Endodermal cell (in vitro differentiated cells): ENCODE measurements around the gene PRR7. TPM values are rescaled to one million over a fixed set of nuclear protein-coding genes. Genes with fewer than 3 reads are reported as not detected.

Experiments used
- DNase-seq: peaks from one replicate; pipeline ENCODE4 v3.0.0-alpha.2; 2017
- H3K27ac ChIP-seq: 2 replicates; pipeline ENCODE4 v1.5.1; 2013; ENCODE audit warnings: mild to moderate bottlenecking, low read depth, low read length, moderate library complexity
- H3K27me3 ChIP-seq: 2 replicates; pipeline ENCODE4 v1.6.1; 2013; ENCODE audit warnings: mild to moderate bottlenecking, low read length, moderate library complexity; ENCODE audit not compliant: insufficient read depth, control insufficient read depth, poor library complexity, severe bottlenecking
- H3K36me3 ChIP-seq: 2 replicates; pipeline ENCODE4 v1.7.0; 2013; ENCODE audit warnings: mild to moderate bottlenecking, low read length, moderate library complexity; ENCODE audit not compliant: control insufficient read depth, insufficient read depth
- H3K4me1 ChIP-seq: one replicate; pipeline ENCODE4 v1.7.0; 2013; ENCODE audit warnings: low read length; ENCODE audit not compliant: control insufficient read depth, insufficient read depth
- H3K4me3 ChIP-seq: 2 replicates; pipeline ENCODE4 v1.5.1; 2013; ENCODE audit warnings: mild to moderate bottlenecking, low read length, moderate library complexity
- H3K9ac ChIP-seq: 2 replicates; pipeline ENCODE4 v1.6.1; 2013; ENCODE audit warnings: mild to moderate bottlenecking, low read length, moderate library complexity; ENCODE audit not compliant: poor library complexity, severe bottlenecking; ENCODE audit errors: extremely low read depth
- H3K9me3 ChIP-seq: 2 replicates; pipeline ENCODE4 v1.6.1; 2013; ENCODE audit warnings: mild to moderate bottlenecking, low read length, moderate library complexity; ENCODE audit not compliant: control insufficient read depth
- H3K27ac Mint-ChIP-seq: 2 replicates; pipeline ENCODE4 v1.8.0; 2020; ENCODE audit warnings: mixed read lengths
- H3K27me3 Mint-ChIP-seq: 2 replicates; pipeline ENCODE4 v1.8.0; 2021; ENCODE audit warnings: mild to moderate bottlenecking, mixed read lengths; ENCODE audit not compliant: insufficient read depth
- H3K36me3 Mint-ChIP-seq: 2 replicates; pipeline ENCODE4 v1.8.0; 2020; ENCODE audit warnings: low read depth, mixed read lengths
- H3K4me1 Mint-ChIP-seq: 2 replicates; pipeline ENCODE4 v1.8.0; 2020; ENCODE audit warnings: mixed read lengths
- H3K4me3 Mint-ChIP-seq: 2 replicates; pipeline ENCODE4 v1.8.0; 2020; ENCODE audit warnings: mild to moderate bottlenecking, moderate library complexity, mixed read lengths
- H3K9me3 Mint-ChIP-seq: 2 replicates; pipeline ENCODE4 v1.8.0; 2020; ENCODE audit warnings: mild to moderate bottlenecking, mixed read lengths
- WGBS, 2 experiments: methylation state at CpG; one replicate each; pipeline versions ENCODE4 v1.1.5 to v1.1.7; 2013; ENCODE audit warnings: missing lambda C conversion rate in 2 of 2, mixed read lengths in 1 of 2; ENCODE audit not compliant: insufficient coverage in 1 of 2, insufficient read length in 1 of 2; 5-methylcytosine and 5-hydroxymethylcytosine counted together
- total RNA-seq, 2 donors: library from RNA; stranded (reverse); fragmentation: NEBNext Ultra II Directional in 1 of 2; extraction: Animal tissue kit (Norgen Biotek cat#: 25700) in 1 of 2; gene quantifications; 2 replicates in 1 of 2; 3 replicates in 1 of 2; pipeline ENCODE4 v1.2.1, GENCODE V29; 2021
- TF ChIP-seq, protein P1 (sequence below): fragments of 200-600 bp; sonication (generic); conservative IDR thresholded peaks from 2 replicates; pipeline ENCODE4 v1.5.0; 2021; ENCODE audit warnings: antibody characterized with exemption, mild to moderate bottlenecking

PRR7 gene
- total RNA-seq, 2 donors from 2014 or later = 4.7 to 8.0 TPM

DNA sequence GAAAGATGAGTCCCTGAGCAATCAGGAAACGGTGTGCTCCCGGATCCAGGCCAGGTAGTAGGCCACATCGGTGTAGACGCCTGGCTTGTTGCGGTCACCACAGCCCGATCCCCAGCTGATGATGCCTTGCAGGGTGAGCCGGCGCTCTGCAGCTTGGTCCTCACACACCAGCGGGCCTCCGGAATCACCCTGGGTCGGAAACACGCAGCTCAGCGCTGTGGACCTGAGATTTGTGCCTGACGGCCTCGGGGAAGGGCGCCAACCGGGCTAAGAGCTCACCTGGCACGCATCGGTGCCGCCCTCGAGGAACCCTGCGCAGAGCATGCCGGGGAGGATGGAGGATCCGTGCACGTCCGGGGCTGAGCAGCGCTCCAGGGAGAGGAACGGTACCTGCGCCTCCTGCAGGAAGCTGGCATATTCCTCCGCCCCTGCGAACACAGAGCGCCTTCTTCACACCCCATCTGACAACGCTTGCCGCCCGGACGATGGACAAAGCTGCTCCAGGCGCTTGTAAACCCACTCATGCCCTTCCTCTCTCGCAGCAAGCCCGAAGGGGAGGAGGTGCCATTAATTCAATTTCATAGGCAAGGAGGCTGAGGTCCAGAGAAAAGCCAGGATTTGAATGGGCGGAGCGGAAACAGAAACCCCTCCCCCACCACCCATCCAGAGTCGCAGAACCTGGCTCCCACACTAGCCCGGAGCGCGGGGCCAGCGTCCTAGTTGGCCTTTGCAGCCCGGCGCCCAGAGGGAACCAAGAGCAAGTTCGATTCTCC is 44.2 kb upstream of the PRR7 start:
- H3K27me3 ChIP-seq = peaks cover 79% of the 10 kb centered on the region
- Mint-ChIP-seq H3K36me3 (no peaks in the 10 kb centered on the region), H3K4me3 (peak overlapping the region; percentile 54), H3K27ac (no peak overlapping the region), H3K4me1 (peaks cover 2% of the 10 kb centered on the region), H3K27me3 (peaks cover 83% of the 10 kb centered on the region), H3K9me3 (no peaks in the 10 kb centered on the region)
- no peak overlapping the region for H3K9ac ChIP-seq
- TF ChIP-seq, protein P1, sequence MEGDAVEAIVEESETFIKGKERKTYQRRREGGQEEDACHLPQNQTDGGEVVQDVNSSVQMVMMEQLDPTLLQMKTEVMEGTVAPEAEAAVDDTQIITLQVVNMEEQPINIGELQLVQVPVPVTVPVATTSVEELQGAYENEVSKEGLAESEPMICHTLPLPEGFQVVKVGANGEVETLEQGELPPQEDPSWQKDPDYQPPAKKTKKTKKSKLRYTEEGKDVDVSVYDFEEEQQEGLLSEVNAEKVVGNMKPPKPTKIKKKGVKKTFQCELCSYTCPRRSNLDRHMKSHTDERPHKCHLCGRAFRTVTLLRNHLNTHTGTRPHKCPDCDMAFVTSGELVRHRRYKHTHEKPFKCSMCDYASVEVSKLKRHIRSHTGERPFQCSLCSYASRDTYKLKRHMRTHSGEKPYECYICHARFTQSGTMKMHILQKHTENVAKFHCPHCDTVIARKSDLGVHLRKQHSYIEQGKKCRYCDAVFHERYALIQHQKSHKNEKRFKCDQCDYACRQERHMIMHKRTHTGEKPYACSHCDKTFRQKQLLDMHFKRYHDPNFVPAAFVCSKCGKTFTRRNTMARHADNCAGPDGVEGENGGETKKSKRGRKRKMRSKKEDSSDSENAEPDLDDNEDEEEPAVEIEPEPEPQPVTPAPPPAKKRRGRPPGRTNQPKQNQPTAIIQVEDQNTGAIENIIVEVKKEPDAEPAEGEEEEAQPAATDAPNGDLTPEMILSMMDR = peak; percentile 80
- no peaks in the 10 kb centered on the region for H3K4me1 ChIP-seq
- H3K27ac ChIP-seq = no peak overlapping the region
- 15 to 20% methylated on average over 33 to 49 of the region's 49 CpGs for WGBS, 2 experiments
- peak overlapping the region; percentile 64 for H3K4me3 ChIP-seq
- no peaks in the 10 kb centered on the region for H3K9me3 ChIP-seq
- H3K36me3 ChIP-seq = no peaks in the 10 kb centered on the region
- peak; percentile 95 for DNase-seq

DNA sequence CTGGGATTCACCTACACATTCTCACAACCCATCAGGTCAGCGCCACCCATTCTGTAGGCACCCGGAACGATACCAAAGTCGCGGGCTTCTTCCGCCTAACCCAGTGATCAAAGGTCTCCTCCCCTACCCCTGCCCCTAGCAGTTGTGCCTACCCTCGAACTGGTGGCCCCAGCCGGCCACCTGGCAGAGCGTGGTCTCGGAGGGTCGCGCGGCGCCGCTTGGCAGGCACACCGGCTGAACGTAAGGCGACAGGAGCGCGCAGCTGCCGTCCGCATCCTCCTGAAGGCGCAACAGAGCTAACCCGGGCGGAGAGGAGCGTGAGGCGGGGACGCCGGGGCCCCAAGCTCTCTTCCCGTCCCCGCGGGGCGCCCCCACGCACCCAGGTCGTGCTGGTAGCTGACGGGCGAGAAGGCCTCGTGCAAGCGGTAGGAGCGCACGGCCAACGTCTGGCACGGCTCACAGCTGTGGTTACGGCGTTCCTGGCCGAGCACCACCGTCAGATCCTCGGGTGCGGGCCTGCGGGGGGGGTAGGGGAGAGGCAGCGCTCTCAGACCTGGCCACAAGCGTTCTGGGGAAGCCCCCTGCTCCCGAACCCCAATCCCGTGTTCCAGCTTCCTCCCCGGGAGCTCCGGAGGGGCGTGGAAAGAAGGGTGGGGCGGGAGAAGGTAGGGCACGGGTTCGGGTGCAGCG is 43.4 kb upstream of the PRR7 start:
- H3K9me3 Mint-ChIP-seq = no peaks in the 10 kb centered on the region
- no peak overlapping the region for H3K27ac ChIP-seq
- no peaks in the 10 kb centered on the region for H3K36me3 Mint-ChIP-seq
- H3K27me3 ChIP-seq = peaks cover 85% of the 10 kb centered on the region
- no peaks in the 10 kb centered on the region for H3K9me3 ChIP-seq
- TF ChIP-seq, protein P1 = no peak
- no peak overlapping the region for H3K27ac Mint-ChIP-seq
- no peaks in the 10 kb centered on the region for H3K36me3 ChIP-seq
- peak overlapping the region; percentile 64 for H3K4me3 ChIP-seq
- peak; percentile 84 for DNase-seq
- H3K27me3 Mint-ChIP-seq = peaks cover 85% of the 10 kb centered on the region
- H3K4me1 Mint-ChIP-seq = peaks cover 2% of the 10 kb centered on the region
- H3K4me1 ChIP-seq = no peaks in the 10 kb centered on the region
- H3K4me3 Mint-ChIP-seq = peak overlapping the region; percentile 54
- 2 to 4% methylated on average over 16 to 61 of the region's 61 CpGs for WGBS, 2 experiments
- no peak overlapping the region for H3K9ac ChIP-seq

DNA sequence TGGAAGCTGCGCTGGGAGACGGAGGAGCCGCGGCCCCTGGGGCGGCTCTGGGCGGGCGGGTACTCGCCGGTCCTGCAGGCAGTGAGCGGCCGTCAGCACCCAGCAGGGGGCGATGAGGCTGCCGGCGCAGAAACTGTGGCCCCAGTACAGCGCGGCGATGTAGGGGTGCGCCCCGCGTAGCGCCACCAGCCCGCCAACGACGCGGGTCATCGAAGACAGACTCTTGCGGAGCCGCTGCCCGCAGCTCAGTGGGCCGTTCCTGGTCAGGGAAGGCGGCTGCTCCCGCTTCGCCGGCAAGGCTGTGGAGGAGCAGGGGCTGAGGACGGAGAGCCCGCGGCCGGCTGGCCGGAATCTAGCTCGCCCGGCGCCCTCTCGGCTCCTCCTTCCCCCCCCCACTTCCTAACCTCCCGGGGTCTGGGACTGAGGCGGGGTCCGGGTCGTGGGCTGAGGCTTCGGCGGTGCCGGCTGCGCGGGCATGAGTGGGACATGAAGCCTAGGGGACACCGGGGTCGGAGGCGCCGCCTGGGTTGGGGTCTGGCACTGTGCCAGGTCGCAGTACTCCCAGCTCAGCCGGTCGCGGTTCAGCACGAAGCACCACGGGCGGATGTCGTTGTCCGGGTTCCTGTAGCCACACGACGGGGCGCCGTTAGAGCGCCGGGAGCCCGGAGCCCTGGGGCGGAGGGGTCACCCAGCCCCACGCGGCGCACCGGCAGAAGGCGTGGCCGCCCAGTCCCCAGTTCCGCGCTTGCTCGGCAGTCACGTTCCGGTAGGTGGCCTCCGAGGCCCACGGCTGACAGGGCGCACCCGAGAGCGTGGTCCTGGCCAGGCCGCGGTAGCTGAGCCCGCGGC is 42.6 kb upstream of the PRR7 start:
- no peaks in the 10 kb centered on the region for H3K4me1 ChIP-seq
- H3K9me3 Mint-ChIP-seq = no peaks in the 10 kb centered on the region
- peaks cover 87% of the 10 kb centered on the region for H3K27me3 Mint-ChIP-seq
- 0 to 2% methylated on average over 21 to 93 of the region's 93 CpGs for whole genome bisulfite sequencing, 2 experiments
- TF ChIP-seq, protein P1 = peak; percentile 65
- no peaks in the 10 kb centered on the region for H3K36me3 Mint-ChIP-seq
- no peak overlapping the region for H3K27ac Mint-ChIP-seq
- no peak overlapping the region for H3K9ac ChIP-seq
- H3K27ac ChIP-seq = no peak overlapping the region
- H3K36me3 ChIP-seq = no peaks in the 10 kb centered on the region
- peaks cover 2% of the 10 kb centered on the region for H3K4me1 Mint-ChIP-seq
- H3K9me3 ChIP-seq = no peaks in the 10 kb centered on the region
- H3K4me3 ChIP-seq = peak overlapping the region; percentile 64
- peak; percentile 85 for DNase-seq
- peak overlapping the region; percentile 54 for H3K4me3 Mint-ChIP-seq
- peaks cover 92% of the 10 kb centered on the region for H3K27me3 ChIP-seq
